ENCODE data around the gene LIMK2.
"Not testable (repeated sequence)": the region's sequence is repeated elsewhere in the genome, so short reads cannot be mapped to it uniquely, and the experiment has no call there.

DNA sequence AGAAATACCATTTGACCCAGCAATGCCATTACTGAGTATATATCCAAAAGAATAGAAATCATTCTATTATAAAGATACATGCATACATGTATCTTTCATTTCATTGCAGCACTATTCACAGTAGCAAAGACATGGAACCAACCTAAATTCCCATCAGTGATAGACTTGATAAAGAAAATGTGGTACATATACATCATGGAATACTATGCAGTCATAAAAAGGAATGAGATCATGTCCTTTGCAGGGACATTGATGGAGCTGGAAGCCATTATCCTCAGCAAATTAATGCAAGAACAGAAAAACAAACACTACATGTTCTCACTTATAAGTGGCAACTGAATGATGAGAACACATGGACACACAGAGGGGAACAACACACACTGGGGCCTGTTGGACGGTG lies 102.1 kb downstream of the LIMK2 start:
- not testable (repeated sequence) for TF ChIP-seq EZH2 (IDR thresholded peaks at IDR 0.05; ENCODE audit: low read length, unreplicated experiment)
- TF ChIP-seq, protein P1, sequence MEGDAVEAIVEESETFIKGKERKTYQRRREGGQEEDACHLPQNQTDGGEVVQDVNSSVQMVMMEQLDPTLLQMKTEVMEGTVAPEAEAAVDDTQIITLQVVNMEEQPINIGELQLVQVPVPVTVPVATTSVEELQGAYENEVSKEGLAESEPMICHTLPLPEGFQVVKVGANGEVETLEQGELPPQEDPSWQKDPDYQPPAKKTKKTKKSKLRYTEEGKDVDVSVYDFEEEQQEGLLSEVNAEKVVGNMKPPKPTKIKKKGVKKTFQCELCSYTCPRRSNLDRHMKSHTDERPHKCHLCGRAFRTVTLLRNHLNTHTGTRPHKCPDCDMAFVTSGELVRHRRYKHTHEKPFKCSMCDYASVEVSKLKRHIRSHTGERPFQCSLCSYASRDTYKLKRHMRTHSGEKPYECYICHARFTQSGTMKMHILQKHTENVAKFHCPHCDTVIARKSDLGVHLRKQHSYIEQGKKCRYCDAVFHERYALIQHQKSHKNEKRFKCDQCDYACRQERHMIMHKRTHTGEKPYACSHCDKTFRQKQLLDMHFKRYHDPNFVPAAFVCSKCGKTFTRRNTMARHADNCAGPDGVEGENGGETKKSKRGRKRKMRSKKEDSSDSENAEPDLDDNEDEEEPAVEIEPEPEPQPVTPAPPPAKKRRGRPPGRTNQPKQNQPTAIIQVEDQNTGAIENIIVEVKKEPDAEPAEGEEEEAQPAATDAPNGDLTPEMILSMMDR (conservative IDR thresholded peaks at IDR 0.05; ENCODE audit: low read depth, low read length): not testable (repeated sequence)

All from PC-3 (cell line).